ENCODE measurements around the gene PRDM16.

DNA sequence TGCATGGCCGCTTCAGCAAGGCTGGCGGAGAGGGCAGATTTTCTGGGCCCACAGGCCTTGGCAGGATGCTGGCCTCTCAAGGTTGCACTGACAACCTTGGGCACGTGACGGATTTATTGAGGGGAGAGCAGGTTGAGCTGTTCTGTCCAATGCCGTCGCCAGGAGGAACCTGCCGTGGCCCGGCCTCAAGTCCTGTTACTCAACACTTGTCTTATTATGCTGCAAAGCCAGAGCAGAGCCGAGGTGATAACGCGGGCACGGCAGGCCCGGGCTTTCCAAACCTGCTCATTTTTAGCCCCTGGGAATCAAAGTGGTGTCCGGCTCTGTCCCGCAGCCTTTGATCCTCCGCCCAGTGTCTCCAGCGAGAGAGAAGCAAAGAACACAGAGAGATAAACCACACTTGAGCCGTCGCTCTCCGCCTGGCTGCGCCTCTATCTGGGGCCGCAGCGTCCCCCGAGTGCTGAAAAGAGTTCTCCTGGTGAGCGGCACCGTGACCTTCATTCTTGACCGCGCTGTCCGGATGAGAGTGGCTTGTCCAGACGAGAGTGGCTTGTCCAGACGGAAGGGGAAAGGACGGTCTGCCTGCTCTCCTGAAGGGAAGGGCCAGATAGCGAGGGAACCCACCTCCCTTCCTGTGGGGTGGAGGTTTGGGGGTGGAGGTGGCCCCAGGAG, 223.2 kb downstream of the PRDM16 start:
- TF ChIP-seq ATF2 (IDR thresholded peaks at IDR 0.05; ENCODE audit: low read length): no peak
- TF ChIP-seq, protein P1, sequence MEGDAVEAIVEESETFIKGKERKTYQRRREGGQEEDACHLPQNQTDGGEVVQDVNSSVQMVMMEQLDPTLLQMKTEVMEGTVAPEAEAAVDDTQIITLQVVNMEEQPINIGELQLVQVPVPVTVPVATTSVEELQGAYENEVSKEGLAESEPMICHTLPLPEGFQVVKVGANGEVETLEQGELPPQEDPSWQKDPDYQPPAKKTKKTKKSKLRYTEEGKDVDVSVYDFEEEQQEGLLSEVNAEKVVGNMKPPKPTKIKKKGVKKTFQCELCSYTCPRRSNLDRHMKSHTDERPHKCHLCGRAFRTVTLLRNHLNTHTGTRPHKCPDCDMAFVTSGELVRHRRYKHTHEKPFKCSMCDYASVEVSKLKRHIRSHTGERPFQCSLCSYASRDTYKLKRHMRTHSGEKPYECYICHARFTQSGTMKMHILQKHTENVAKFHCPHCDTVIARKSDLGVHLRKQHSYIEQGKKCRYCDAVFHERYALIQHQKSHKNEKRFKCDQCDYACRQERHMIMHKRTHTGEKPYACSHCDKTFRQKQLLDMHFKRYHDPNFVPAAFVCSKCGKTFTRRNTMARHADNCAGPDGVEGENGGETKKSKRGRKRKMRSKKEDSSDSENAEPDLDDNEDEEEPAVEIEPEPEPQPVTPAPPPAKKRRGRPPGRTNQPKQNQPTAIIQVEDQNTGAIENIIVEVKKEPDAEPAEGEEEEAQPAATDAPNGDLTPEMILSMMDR (IDR thresholded peaks at IDR 0.05; ENCODE audit: control extremely low read depth in 1 of 3, insufficient read depth in 1 of 3, low read depth in 1 of 3, low read length in 3 of 3): no peak

Measured in H1 (cell line).